ENCODE results near the gene CBLL1.

The CBLL1 gene, protein sequence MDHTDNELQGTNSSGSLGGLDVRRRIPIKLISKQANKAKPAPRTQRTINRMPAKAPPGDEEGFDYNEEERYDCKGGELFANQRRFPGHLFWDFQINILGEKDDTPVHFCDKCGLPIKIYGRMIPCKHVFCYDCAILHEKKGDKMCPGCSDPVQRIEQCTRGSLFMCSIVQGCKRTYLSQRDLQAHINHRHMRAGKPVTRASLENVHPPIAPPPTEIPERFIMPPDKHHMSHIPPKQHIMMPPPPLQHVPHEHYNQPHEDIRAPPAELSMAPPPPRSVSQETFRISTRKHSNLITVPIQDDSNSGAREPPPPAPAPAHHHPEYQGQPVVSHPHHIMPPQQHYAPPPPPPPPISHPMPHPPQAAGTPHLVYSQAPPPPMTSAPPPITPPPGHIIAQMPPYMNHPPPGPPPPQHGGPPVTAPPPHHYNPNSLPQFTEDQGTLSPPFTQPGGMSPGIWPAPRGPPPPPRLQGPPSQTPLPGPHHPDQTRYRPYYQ

DNA sequence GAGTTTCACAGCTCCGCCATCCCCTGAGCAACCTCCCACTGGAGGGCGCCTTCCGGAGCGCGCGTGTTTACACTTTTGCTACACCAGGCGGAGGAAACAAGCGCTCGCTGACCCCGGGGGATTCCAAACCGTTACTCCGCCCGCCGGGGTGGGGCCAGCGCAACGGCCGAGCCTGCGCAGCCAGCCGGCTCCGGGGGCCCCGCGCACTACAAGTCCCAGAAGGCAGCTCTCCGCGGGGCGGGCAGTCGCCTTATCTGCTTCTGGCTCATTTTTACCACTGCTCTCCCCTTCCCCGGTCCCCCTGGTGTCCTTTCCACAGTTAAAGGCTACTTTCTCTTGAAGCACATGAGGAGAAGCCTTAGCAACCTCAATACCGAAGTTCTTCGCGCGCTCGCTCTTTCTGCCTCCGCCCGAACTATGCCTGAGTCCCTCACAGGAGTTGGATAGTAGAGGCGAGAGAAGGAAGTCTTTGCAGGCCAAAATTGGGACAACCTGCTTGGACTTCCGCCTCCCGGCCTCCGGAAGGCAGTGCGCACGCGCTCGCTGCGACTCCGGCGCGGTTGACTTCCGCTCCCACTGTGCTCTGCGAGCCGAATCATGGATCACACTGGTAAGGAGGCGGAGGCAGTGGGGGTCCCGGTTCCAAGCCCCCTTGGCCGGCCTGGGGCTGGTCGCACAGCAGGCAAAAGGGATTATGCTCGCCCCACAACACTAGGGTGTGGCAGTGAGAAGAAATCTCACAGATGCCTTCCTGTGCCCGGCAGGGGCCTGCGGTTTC is at the start of gene CBLL1:
Gene CBLL1 (plus strand): TSS at position 576 of the 778 bp plus-strand sequence. CDS start 22 bp downstream, at position 598.
- DNase-seq, result peak; percentile 99

- no peak for DNase-seq
Observed at GRCh38 chr7:107694386-107694785, 49.6 kb upstream of the CBLL1 start.

GRCh38 chr7:107696330-107696946 is 47.5 kb upstream of the CBLL1 start:
- DNase-seq, result no peak

DNA sequence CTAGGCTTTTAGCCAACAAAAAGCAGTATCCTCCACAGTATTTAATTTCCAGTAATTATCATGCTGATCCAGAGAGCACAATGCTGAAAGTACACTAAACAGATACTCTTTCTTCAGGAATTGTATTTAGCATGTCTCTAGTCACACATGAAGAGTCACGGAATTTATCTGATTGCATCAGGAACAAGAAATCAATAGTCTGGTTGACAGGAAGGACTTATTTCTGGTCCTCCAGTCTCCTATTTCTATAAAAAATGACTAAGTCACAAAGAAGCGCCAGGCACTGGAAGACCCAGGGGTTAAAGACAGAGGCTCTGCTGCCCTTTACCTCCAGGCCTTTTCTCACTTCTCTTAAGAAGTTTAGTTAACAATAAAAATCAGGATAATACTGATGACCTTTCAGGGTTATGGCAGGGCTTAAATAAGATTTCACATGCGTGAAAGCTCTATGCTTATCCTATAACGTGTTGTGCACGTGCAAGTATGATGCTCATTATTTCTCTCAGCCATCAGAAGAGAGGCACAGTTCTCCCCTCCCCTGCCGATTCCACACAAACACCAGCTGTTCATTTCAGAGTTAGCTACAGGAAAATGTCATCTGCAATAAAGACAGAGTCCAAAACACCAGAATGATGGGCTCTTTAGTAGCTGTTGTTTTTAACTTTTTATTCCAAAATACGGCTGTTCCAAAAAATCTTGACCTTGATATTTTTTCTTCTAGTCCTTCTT is 46.5 kb upstream of the CBLL1 start:
- DNase-seq, result no peak

DNA sequence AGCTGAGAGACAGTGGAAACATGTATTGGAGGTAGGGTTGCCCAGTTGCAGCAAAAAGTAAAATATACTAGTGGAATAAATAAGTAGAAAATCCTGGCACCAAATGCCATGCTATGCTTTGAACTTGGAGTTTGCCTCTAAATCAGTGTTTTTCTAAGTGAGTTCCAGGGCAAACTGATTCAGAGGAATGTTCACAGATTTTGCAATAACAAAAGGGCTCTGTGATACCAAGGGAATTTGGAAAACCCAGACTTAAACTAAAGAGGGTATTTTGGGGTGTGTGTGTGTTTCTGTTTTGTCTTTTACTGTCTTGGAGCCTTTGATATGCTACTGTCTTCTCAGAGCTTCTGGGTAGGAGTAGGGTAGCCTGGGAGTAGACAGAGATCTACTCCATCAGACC is 43.4 kb upstream of the CBLL1 start:
- no peak for DNase-seq

GRCh38 chr7:107701191-107701590 is 42.8 kb upstream of the CBLL1 start:
- DNase-seq, result no peak

DNA sequence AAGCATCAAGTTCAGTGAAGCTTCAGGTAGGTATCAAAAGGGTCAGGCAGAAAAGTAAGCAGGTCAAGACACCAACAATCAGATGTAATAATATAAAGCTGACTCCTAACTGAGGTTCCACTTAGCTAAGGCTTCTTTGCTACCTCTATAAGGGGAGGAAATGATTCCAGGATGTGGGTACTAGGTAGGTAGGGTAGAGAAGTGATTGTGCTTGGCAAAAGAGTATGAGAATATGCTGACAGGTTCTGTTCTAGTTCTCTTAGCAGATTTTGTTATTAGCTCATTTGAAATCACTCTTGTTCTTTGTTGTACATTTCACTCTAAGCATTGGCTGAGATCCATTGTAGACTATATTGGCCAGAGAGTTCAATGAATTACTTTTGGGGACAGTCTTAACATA is 40.7 kb upstream of the CBLL1 start:
- no peak for DNase-seq

DNA sequence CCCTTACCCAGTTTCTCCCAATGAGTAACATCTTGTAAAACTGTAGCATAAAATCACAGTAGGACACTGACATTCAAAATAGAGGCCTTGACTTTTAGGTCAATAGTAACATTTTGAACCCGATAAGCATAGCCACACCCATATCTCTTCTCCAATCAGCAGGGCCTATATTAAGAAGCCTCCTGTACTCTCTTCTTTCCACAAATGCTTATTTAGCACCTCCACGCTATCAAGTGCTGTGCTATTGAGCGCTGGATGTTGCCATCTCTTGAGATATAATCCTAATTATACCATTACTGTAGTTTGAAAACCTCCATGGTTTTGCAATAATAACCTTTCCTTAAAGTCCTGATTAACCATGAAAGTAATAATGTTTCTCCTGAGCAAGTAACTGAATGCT is 40.1 kb upstream of the CBLL1 start:
- no peak for DNase-seq

DNA sequence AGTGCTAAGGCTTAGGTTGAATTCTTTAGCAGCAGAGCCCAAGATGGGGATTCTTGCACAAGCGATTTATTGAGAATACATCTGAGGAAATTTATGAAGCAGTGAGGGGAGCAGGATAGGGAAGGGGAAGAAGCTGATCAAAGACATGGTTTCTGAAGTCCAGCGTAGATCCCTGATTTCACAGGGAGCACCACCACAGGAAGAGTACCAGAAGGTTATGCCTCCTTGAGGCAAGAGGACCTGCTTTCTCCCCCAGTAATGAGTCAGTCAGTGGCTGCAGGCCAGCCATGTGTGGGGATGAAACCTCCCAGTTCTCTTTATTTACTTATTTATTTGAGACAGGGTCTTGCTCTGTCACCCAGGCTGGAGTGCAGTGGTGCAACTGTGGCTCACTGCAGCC is 35.0 kb upstream of the CBLL1 start:
- DNase-seq, result no peak

DNA sequence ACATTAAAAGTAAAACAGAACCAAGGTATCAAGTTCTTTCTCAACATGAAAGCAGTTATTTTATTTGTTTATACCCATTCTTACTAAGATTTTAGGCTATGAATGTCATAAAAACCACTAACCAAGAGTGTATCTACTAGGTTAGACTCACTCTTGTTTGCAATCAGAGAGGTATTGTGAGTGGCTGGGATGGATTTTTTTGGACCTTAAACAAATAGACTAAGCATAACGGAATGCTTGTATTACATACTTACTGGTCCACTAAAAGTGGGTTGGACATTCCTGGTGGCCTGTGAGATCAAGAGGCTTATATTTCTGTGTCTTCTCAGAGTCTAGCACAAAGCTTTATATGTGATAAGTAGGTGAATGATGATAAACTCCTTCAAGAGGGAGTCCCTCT is 32.6 kb upstream of the CBLL1 start:
- no peak for DNase-seq

DNA sequence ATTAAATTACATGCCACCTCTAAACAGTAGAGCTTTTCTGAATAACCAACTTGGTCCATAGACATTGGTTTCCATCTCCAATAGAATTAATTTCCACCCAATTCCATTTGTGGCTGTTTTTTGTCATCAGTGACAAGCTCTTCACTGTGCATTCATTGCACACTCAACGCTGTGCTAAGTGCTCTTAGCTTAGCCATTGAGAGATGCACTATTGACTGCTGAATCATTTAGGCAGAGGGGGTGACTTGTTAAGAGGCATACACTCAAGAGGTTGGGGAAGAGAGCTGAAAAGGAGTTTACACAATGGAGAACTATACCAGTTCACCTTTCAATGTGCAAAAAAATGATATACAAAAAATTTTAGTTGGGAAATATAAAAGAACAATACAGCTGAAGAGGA is 31.9 kb upstream of the CBLL1 start:
- no peak for DNase-seq

- DNase-seq, result no peak
Observed at GRCh38 chr7:107712896-107713295, 31.0 kb upstream of the CBLL1 start.

GRCh38 chr7:107715531-107715930 is 28.4 kb upstream of the CBLL1 start:
- no peak for DNase-seq

- DNase-seq, result no peak
Observed at GRCh38 chr7:107718456-107719193, 25.3 kb upstream of the CBLL1 start.

GRCh38 chr7:107721286-107721685 is 22.7 kb upstream of the CBLL1 start:
- no peak for DNase-seq

- DNase-seq, result no peak
Observed at GRCh38 chr7:107723255-107723654, 20.7 kb upstream of the CBLL1 start.

GRCh38 chr7:107725138-107725740 is 18.7 kb upstream of the CBLL1 start:
- peak; percentile 80 for DNase-seq

DNA sequence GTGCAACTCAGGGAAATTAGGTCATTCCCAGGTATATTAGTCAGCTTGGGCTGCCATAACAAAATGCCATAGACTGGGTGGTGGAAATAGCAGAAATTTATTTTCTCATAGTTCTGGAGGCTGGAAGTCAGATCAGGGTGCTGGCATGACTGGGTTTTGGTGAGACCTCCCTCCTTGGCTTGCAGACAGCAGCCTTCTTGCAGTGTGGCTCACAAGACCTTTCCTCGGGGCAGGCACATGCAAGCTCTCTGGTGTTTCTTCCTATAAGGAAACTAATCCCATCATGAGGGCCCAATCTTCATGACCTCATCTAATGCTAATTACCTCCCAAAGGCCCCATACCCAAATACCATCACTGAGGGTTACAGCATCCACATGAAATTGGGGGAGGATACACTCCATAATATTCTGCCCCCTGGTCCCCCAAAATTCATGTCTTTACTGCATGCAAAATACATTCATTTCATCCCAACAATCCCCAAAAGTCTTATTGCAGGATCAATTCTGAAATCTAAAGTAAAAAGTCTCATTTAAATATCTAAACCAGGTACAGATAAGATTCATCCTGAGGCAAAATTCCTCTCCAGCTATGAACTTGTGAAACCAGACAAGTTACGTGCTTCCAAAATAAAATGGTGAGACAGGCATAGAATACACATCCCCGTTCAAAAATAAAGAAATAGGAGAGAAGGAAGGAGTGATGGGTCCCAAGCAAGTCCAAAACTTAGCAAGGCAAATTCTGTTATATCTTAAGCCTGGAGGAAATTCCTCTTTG is 17.4 kb upstream of the CBLL1 start:
- DNase-seq, result no peak

- DNase-seq, result no peak
Observed at GRCh38 chr7:107728276-107728675, 15.7 kb upstream of the CBLL1 start.

DNA sequence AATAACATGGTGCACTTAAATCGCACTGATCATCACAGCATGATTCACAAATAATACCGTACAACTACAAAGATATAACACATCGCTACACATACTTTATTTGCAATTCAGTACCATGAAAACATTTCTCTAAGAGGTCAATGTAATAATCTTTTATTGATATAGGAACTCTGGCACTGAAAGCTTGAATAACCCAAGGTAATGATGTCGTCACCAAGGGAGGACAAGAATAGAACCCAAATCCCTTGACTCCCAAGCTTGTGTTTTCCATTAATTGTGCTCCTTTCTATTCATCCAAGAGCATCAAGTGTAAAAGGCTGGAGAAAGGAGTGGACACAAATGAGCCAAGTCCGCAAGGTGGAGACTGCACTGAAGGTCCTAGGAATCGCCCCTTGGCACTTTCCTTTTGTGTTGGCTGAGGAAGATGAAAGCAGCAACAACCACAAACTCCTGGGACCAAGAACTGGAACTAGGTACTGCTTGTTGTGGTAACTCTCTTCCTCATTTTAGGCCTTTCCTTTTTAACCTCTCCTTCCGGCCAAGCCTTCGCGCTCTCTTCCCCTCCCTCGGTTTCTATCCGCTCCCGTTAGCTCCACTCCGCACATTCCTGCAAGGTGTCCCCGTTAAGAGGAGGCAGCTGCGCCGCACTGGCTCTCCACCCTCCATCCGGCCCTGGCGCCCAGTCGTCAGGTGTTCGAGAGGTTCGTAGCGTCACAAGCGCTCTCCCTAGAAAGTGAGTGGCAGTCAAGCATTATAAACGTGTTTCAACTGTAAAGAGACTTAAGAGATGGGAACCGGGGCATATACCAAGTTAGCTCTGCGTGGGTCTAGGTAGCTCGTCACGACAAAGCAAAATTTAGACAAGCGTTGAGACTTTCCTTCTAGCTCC is 1.0 kb upstream of the CBLL1 start:
- peak; percentile 84 for DNase-seq
